ENCODE results near the gene DUS4L.

Gene DUS4L

DNA sequence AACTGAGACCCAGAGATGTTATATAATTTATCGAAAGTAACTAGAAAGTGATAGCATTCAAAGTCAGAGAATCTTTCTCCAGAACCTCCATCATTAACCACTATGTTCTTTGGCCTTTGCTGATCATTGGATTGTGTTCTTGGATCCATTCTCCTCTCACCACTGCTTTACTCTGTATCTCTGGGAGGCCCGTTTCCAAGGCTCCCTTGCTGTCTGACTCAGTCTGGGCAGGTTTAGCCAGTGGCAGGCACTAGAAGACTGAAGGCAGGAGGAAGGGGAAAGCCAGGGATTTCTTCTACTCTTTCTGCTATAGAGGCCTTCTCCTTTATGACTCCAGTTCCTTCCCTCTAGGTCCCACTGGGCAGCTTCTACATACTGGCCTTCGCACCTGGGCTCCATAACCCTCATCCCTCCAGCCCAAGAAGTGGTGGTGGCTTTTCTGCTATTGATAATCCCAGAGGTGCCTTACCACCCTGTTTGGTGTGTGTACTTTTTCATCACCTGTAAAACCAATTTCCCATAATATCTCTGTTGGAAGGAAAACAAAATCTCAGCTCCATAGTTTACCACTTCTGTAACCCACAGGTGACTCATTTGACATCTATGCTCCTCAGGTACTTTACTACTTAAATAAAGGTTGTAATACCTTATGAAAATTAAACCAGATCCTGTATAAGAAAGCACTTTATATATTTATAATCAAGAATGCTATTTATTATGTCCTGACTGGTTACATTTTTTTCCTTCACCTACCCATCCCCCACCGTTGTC is 52.3 kb downstream of the DUS4L start:
- DNase-seq = no peak

DNA sequence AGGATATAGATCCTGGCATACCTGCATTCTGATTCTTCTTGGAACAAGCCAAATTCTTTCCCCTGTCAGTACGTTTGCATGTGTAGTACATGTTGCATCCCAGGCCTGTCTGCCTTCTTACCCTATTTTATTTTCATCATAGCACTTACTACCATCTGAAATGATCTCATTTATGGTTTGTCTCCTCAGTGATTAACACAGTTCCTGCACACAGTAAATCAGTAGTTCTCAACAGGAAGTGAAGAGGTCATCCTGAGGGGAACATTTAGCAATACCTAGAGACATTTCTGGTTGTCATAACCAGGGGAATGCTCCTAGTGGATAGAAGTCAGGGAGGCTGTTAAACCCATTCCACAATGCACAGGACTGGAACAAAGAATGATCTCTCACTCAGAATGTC is 58.7 kb downstream of the DUS4L start:
- DNase-seq = no peak

DNA sequence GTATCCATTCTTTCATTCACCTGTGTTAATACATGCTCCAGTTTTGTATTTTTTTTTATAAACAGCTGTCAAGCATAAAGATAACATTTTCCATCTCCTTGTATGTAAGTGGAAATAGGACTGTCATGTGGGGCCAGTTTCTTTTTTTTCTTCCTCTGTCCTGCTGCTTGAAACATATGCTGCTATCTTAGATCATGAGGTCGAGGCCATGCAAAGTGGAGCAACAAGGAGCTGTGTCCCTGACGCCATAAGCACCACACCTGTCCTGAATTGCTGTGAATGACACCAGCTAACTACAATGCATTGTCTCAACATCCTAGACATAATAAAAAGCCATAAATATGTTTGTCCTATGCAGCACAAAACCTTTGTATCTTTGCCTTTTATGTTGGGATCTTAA is 59.1 kb downstream of the DUS4L start:
- DNase-seq = no peak

DNA sequence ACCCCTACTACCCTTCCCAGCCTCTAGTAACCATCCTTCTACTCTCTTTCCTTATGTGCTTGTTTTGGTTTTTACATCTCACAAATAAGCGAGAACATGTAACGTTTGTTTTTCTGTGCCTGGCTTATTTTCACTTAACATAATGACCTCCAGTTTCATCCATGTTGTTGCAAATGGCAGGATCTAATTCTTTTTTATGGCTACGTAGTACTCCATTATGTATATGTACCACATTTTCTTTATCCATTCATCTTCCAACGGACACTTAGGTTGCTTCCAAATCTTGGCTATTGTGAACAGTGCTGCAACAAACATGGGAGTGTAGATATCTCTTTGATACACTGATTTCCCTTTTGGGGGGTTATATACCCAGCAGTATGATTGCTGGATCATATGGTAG is 63.2 kb downstream of the DUS4L start:
- DNase-seq = no peak

Measured in CD4-positive, alpha-beta T cell treated with Interleukin-17A for 4 hours (primary cell).